Nephron progenitor cell (in vitro differentiated cells): Measurements from ENCODE around the gene NDUFS6.
"Not testable (repeated sequence)": the region's sequence is repeated elsewhere in the genome, so short reads cannot be mapped to it uniquely, and the experiment has no call there.

Source experiments
- DNase-seq: peaks from one replicate; pipeline ENCODE4 v3.0.0; 2021
- H3K27ac Mint-ChIP-seq: 2 replicates; pipeline ENCODE4 v1.8.0; 2021; ENCODE audit warnings: mild to moderate bottlenecking, moderate library complexity, mixed read lengths
- H3K27me3 Mint-ChIP-seq: 2 replicates; pipeline ENCODE4 v1.8.0; 2021; ENCODE audit warnings: mild to moderate bottlenecking, low read depth, mixed read lengths; ENCODE audit not compliant: poor library complexity
- H3K36me3 Mint-ChIP-seq: 2 replicates; pipeline ENCODE4 v1.8.0; 2021; ENCODE audit warnings: low read depth, mixed read lengths
- H3K4me1 Mint-ChIP-seq: 2 replicates; pipeline ENCODE4 v1.8.0; 2021; ENCODE audit warnings: mixed read lengths
- H3K4me3 Mint-ChIP-seq: 2 replicates; pipeline ENCODE4 v1.8.0; 2021; ENCODE audit warnings: mild to moderate bottlenecking, moderate library complexity, mixed read lengths
- H3K9me3 Mint-ChIP-seq: 2 replicates; pipeline ENCODE4 v1.8.0; 2021; ENCODE audit warnings: mild to moderate bottlenecking, moderate library complexity, mixed read lengths
- TF ChIP-seq, protein P1 (sequence below): fragments of 200-600 bp; sonication (generic); IDR thresholded peaks from 2 replicates; pipeline ENCODE4 v1.5.0; 2021; ENCODE audit warnings: antibody characterized with exemption

The NDUFS6 gene

GRCh38 chr5:1836891-1837880, 36.0 kb downstream of the NDUFS6 start:
- Mint-ChIP-seq H3K4me1 (peaks cover 50% of the 10 kb centered on the region), H3K27ac (no peak overlapping the region), H3K27me3 (peaks cover 33% of the 10 kb centered on the region), H3K4me3 (no peak overlapping the region), H3K36me3 (no peaks in the 10 kb centered on the region), H3K9me3 (no peaks in the 10 kb centered on the region)
- DNase-seq = no peak
- TF ChIP-seq, protein P1, sequence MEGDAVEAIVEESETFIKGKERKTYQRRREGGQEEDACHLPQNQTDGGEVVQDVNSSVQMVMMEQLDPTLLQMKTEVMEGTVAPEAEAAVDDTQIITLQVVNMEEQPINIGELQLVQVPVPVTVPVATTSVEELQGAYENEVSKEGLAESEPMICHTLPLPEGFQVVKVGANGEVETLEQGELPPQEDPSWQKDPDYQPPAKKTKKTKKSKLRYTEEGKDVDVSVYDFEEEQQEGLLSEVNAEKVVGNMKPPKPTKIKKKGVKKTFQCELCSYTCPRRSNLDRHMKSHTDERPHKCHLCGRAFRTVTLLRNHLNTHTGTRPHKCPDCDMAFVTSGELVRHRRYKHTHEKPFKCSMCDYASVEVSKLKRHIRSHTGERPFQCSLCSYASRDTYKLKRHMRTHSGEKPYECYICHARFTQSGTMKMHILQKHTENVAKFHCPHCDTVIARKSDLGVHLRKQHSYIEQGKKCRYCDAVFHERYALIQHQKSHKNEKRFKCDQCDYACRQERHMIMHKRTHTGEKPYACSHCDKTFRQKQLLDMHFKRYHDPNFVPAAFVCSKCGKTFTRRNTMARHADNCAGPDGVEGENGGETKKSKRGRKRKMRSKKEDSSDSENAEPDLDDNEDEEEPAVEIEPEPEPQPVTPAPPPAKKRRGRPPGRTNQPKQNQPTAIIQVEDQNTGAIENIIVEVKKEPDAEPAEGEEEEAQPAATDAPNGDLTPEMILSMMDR = no peak

DNA sequence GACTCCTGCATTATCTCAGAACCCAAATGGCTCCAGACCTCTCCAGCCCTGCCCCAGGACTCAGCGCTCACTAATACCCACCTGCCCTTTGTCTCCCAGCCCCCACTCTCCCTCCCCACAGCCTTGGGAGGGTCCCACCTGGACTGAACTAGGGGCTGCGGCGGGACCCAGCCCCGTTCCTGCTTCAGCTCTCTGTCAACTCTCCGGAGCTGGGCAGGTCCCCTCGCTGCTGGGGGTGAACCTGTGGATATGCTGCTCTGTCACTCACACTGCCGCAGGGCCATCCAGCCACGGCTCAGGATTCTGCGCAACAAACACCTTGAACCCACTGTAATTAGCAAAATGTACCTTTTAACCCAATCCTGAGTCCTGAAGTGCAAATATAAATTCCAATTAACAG, 36.8 kb downstream of the NDUFS6 start:
- no peak overlapping the region for H3K27ac Mint-ChIP-seq
- TF ChIP-seq, protein P1 = no peak
- H3K36me3 Mint-ChIP-seq = no peaks in the 10 kb centered on the region
- H3K4me3 Mint-ChIP-seq = no peak overlapping the region
- no peaks in the 10 kb centered on the region for H3K9me3 Mint-ChIP-seq
- DNase-seq = no peak
- H3K27me3 Mint-ChIP-seq = peaks cover 29% of the 10 kb centered on the region
- peaks cover 48% of the 10 kb centered on the region for H3K4me1 Mint-ChIP-seq

- peaks cover 36% of the 10 kb centered on the region for H3K4me1 Mint-ChIP-seq
- H3K27me3 Mint-ChIP-seq = peaks cover 21% of the 10 kb centered on the region
- no peaks in the 10 kb centered on the region for H3K9me3 Mint-ChIP-seq
- no peak overlapping the region for H3K27ac Mint-ChIP-seq
- TF ChIP-seq, protein P1 = no peak
- DNase-seq = no peak
- H3K36me3 Mint-ChIP-seq = no peaks in the 10 kb centered on the region
- H3K4me3 Mint-ChIP-seq = no peak overlapping the region
Observed at GRCh38 chr5:1840071-1840547, 38.9 kb downstream of the NDUFS6 start.

DNA sequence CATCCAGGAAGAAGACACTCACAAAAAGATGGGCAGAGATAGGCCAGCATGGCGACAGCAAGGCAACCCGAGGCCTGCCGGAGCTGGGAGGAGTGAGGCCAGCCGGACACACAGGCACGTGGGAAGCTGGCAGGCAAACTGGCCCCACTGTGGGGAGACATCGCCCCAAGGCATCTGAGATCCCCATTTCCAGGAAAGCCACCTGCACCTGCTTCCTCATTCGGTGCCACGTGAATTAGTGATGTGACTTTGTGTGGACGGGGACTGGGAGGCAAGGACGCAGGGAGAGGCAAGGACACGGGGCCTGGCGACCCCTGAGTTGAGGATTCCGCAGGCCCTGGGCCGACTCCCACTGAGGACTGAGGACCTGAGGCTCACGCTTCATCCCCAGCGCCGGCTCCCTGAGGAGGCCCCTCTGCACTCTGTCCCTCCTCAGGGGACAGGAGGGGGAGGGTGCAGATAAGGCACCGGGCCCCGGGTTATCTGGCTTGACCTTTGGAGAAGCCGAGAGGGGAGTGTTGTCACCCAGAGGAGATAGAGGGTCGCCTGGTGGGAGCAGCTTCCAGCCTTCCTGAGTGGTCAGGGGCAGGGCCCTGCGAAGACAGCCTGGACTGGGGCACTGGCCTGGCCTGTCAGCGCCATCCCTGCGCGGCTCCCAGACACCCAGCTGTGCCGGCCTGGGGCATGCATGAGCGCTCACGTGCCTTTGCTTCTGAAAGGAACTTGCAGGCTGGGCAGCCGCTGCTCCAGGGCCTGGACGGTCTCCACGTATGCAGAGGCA, 39.7 kb downstream of the NDUFS6 start:
- TF ChIP-seq, protein P1 = no peak
- Mint-ChIP-seq H3K9me3 (no peaks in the 10 kb centered on the region), H3K27ac (no peak overlapping the region), H3K4me3 (no peak overlapping the region), H3K36me3 (no peaks in the 10 kb centered on the region), H3K27me3 (peaks cover 15% of the 10 kb centered on the region), H3K4me1 (peaks cover 35% of the 10 kb centered on the region)
- peak; percentile 75 for DNase-seq

- Mint-ChIP-seq H3K36me3 (no peaks in the 10 kb centered on the region), H3K27ac (no peak overlapping the region), H3K4me1 (peaks cover 37% of the 10 kb centered on the region), H3K4me3 (no peak overlapping the region), H3K27me3 (peaks cover 17% of the 10 kb centered on the region), H3K9me3 (no peaks in the 10 kb centered on the region)
- no peak for DNase-seq
- TF ChIP-seq, protein P1 = no peak
Observed at GRCh38 chr5:1842004-1842819, 41.0 kb downstream of the NDUFS6 start.

- Mint-ChIP-seq H3K27me3 (peaks cover 27% of the 10 kb centered on the region), H3K4me1 (peaks cover 34% of the 10 kb centered on the region)
- not testable (repeated sequence) for H3K36me3 Mint-ChIP-seq, DNase-seq, H3K27ac Mint-ChIP-seq, H3K9me3 Mint-ChIP-seq, H3K4me3 Mint-ChIP-seq
Observed at GRCh38 chr5:1843761-1844160, 42.6 kb downstream of the NDUFS6 start.
